SU-DHL-6 (cell line): ENCODE data around the gene CLC.

Source experiments
- H2AFZ ChIP-seq: fragments of 200-600 bp; sonication (generic); 2 replicates; pipeline ENCODE4 v1.6.1; 2014; ENCODE audit warnings: low read depth, mild to moderate bottlenecking, moderate library complexity, mixed read lengths, antibody characterized with exemption, low read length; ENCODE audit not compliant: severe bottlenecking
- H3F3A ChIP-seq: fragments of 200-600 bp; shearing (Covaris generic); 2 replicates; pipeline ENCODE4 v1.6.0; 2016; ENCODE audit warnings: antibody characterized with exemption, mild to moderate bottlenecking; ENCODE audit not compliant: insufficient read depth
- H3K27ac ChIP-seq: fragments of 200-600 bp; sonication (generic); 2 replicates; pipeline ENCODE4 v1.5.1; 2016; ENCODE audit warnings: low read depth, mild to moderate bottlenecking, low read length, moderate library complexity, mixed read lengths
- H3K27me3 ChIP-seq: fragments of 200-600 bp; sonication (generic), shearing (Covaris generic); 2 replicates; pipeline ENCODE4 v1.6.0; 2014; ENCODE audit warnings: mild to moderate bottlenecking, low read length
- H3K36me3 ChIP-seq: fragments of 200-600 bp; sonication (generic); 2 replicates; pipeline ENCODE4 v1.6.1; 2014; ENCODE audit warnings: mild to moderate bottlenecking, low read length, mixed read lengths
- H3K4me2 ChIP-seq: fragments of 300-600, 200-600 bp; shearing (Covaris generic), sonication (generic); 2 replicates; pipeline ENCODE4 v1.6.0; 2014; ENCODE audit warnings: low read length, low read depth, mild to moderate bottlenecking; ENCODE audit not compliant: poor library complexity, severe bottlenecking
- H3K4me3 ChIP-seq: fragments of 200-600 bp; sonication (generic); 2 replicates; pipeline ENCODE4 v1.5.1; 2014; ENCODE audit warnings: antibody characterized with exemption, low read length, mild to moderate bottlenecking, mixed read lengths; ENCODE audit not compliant: insufficient read depth, poor library complexity, severe bottlenecking
- H3K79me2 ChIP-seq: fragments of 200-600 bp; sonication (generic); 2 replicates; pipeline ENCODE4 v1.6.1; 2014; ENCODE audit warnings: mild to moderate bottlenecking, low read length, moderate library complexity; ENCODE audit not compliant: insufficient read depth
- H3K9ac ChIP-seq: fragments of 200-600 bp; sonication (generic); 2 replicates; pipeline ENCODE4 v1.7.0; 2014; ENCODE audit warnings: mild to moderate bottlenecking, low read length
- H3K9me2 ChIP-seq: fragments of 200-600 bp; sonication (generic); replicated peaks from 2 replicates; pipeline ENCODE4 v1.6.1; 2014; ENCODE audit warnings: low read length; ENCODE audit not compliant: insufficient read depth
- H3K9me3 ChIP-seq: fragments of 200-600 bp; sonication (generic); 2 replicates; pipeline ENCODE4 v1.6.1; 2014; ENCODE audit warnings: low read length, mixed read lengths; ENCODE audit not compliant: insufficient read depth
- H4K20me1 ChIP-seq: fragments of 200-600 bp; sonication (generic); 2 replicates; pipeline ENCODE4 v1.6.1; 2014; ENCODE audit warnings: low read depth, mild to moderate bottlenecking, antibody characterized with exemption, low read length, moderate library complexity, mixed read lengths
- CTCF ChIP-seq: fragments of 200-600 bp; sonication (generic); IDR thresholded peaks from one replicate; pipeline ENCODE4 v1.5.1; 2017; ENCODE audit warnings: antibody characterized with exemption, mild to moderate bottlenecking, low read length, moderate library complexity; ENCODE audit not compliant: insufficient read depth, poor library complexity, severe bottlenecking
- EZH2phosphoT487 ChIP-seq: fragments of 200-600 bp; sonication (generic), shearing (Covaris generic); conservative IDR thresholded peaks from 2 replicates; pipeline ENCODE4 v1.6.1; 2018; ENCODE audit warnings: mild to moderate bottlenecking, antibody characterized with exemption, low read length, moderate library complexity, mixed read lengths

The CLC gene

GRCh38 chr19:39740395-39740794 lies 2.6 kb upstream of the CLC start:
- no peak overlapping the region for H3K4me3 ChIP-seq
- H4K20me1 ChIP-seq: no peaks in the 10 kb centered on the region
- no peaks in the 10 kb centered on the region for H3K79me2 ChIP-seq
- H3K27me3 ChIP-seq: no peaks in the 10 kb centered on the region
- H3K9me3 ChIP-seq: no peaks in the 10 kb centered on the region
- no peak for TF ChIP-seq CTCF
- no peak for TF ChIP-seq EZH2phosphoT487
- no peak overlapping the region for H2AFZ ChIP-seq
- H3K27ac ChIP-seq: no peak overlapping the region
- H3F3A ChIP-seq: no peaks in the 10 kb centered on the region
- H3K4me2 ChIP-seq: no peak overlapping the region
- H3K36me3 ChIP-seq: no peaks in the 10 kb centered on the region
- H3K9ac ChIP-seq: no peak overlapping the region
- H3K9me2 ChIP-seq: no peaks in the 10 kb centered on the region

- Histone ChIP-seq H3K79me2 (no peaks in the 10 kb centered on the region), H3K9ac (no peak overlapping the region), H4K20me1 (no peaks in the 10 kb centered on the region), H3K4me3 (no peak overlapping the region), H3K27me3 (no peaks in the 10 kb centered on the region), H3K9me3 (no peaks in the 10 kb centered on the region), H2AFZ (no peak overlapping the region), H3K9me2 (no peaks in the 10 kb centered on the region), H3K36me3 (no peaks in the 10 kb centered on the region), H3K4me2 (no peak overlapping the region), H3F3A (no peaks in the 10 kb centered on the region), H3K27ac (no peak overlapping the region)
- no peak for TF ChIP-seq CTCF
- TF ChIP-seq EZH2phosphoT487: no peak
These were observed 985 bp upstream of the CLC start for GRCh38 chr19:39738814-39739213.

GRCh38 chr19:39737351-39737750 lies 478 bp downstream of the CLC start:
- Histone ChIP-seq H3K9me2 (no peaks in the 10 kb centered on the region), H3K36me3 (no peaks in the 10 kb centered on the region), H3K27me3 (no peaks in the 10 kb centered on the region), H3K9me3 (no peaks in the 10 kb centered on the region), H3K9ac (no peak overlapping the region), H2AFZ (no peak overlapping the region), H3K79me2 (no peaks in the 10 kb centered on the region), H3K4me2 (no peak overlapping the region), H3K27ac (no peak overlapping the region), H4K20me1 (no peaks in the 10 kb centered on the region), H3F3A (no peaks in the 10 kb centered on the region), H3K4me3 (no peak overlapping the region)
- no peak for TF ChIP-seq EZH2phosphoT487
- no peak for TF ChIP-seq CTCF

- no peak overlapping the region for H3K27ac ChIP-seq
- H3K9ac ChIP-seq: no peak overlapping the region
- no peaks in the 10 kb centered on the region for H4K20me1 ChIP-seq
- H3K36me3 ChIP-seq: no peaks in the 10 kb centered on the region
- H2AFZ ChIP-seq: no peak overlapping the region
- no peaks in the 10 kb centered on the region for H3K9me3 ChIP-seq
- H3K79me2 ChIP-seq: no peaks in the 10 kb centered on the region
- H3K4me3 ChIP-seq: no peak overlapping the region
- H3K27me3 ChIP-seq: no peaks in the 10 kb centered on the region
- H3F3A ChIP-seq: no peaks in the 10 kb centered on the region
- no peak overlapping the region for H3K4me2 ChIP-seq
- TF ChIP-seq EZH2phosphoT487 (no peak), CTCF (no peak)
- H3K9me2 ChIP-seq: no peaks in the 10 kb centered on the region
These were observed 1.7 kb downstream of the CLC start for GRCh38 chr19:39736088-39736487.
